Measurements from ENCODE around the gene FBXO21. TPM values are rescaled to one million over a fixed set of nuclear protein-coding genes. Genes with fewer than 3 reads are reported as not detected.
"Not testable (repeated sequence)": the region's sequence is repeated elsewhere in the genome, so short reads cannot be mapped to it uniquely, and the experiment has no call there.

Gene FBXO21
- total and polyA plus RNA-seq, 2 of the 13 experiments (the other 11 are each of a cell fraction or from before 2014, with no cell fraction given), result 15.6 to 32.5 TPM

DNA sequence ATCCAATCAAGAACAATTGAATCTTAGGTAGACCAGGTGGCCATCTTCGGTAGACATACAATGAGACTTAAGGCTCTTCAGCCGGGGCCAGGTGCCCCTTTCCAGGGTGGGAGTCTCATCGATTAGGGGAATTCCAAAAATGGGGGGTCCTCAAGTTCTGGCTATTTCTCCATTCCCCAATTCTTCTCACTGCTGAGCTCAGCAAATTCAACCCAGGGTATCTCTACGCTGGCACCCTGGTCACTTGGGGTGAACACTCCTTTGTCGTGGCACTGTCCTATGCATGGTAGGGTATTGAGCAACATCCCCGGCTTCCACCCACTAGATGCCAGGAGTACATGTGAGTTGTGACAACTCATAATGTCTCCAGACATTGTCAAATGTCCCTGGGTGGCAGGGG, 34.9 kb upstream of the FBXO21 start (continued):
- TF ChIP-seq, protein P1, sequence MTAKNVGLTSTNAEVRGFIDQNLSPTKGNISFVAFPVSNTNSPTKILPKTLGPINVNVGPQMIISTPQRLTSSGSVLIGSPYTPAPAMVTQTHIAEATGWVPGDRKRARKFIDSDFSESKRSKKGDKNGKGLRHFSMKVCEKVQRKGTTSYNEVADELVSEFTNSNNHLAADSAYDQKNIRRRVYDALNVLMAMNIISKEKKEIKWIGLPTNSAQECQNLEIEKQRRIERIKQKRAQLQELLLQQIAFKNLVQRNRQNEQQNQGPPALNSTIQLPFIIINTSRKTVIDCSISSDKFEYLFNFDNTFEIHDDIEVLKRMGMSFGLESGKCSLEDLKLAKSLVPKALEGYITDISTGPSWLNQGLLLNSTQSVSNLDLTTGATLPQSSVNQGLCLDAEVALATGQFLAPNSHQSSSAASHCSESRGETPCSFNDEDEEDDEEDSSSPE (CRISPR knock-in tag; IDR thresholded peaks at IDR 0.05), result no peak
- TF ChIP-seq ZNF317 (CRISPR knock-in tag; IDR thresholded peaks at IDR 0.05), result no peak
- peak; percentile 80 to 86 for TF ChIP-seq MAFK (conservative IDR thresholded peaks at IDR 0.05 in 1 of 2, IDR thresholded peaks at IDR 0.05 in 1 of 2; ENCODE audit: low read length in 2 of 2)
- TF ChIP-seq MAFF (IDR thresholded peaks at IDR 0.05; ENCODE audit: low read depth, low read length), result peak; percentile 71
- no peak for TF ChIP-seq SMARCE1 (IDR thresholded peaks at IDR 0.05; ENCODE audit: borderline replicate concordance)
- TF ChIP-seq TCF12 (IDR thresholded peaks at IDR 0.05), result no peak
- TF ChIP-seq TCF12 (CRISPR knock-in tag; IDR thresholded peaks at IDR 0.05), result no peak
- no peak for TF ChIP-seq SALL2 (CRISPR knock-in tag; IDR thresholded peaks at IDR 0.05)
- TF ChIP-seq CEBPB (IDR thresholded peaks at IDR 0.05; ENCODE audit: borderline replicate concordance, low read depth, low read length), result 0 out of 2 replicates have a peak, but pooled peaks have one; percentile 4
- TF ChIP-seq MLLT10 (CRISPR knock-in tag; IDR thresholded peaks at IDR 0.05), result no peak
- no peak for TF ChIP-seq REPIN1 (CRISPR knock-in tag; IDR thresholded peaks at IDR 0.05; ENCODE audit: borderline replicate concordance, low read depth)
- TF ChIP-seq ZNF839 (CRISPR knock-in tag; IDR thresholded peaks at IDR 0.05; ENCODE audit: borderline replicate concordance), result no peak
- TF ChIP-seq MTA1 (CRISPR knock-in tag; IDR thresholded peaks at IDR 0.05; ENCODE audit: borderline replicate concordance), result no peak
- TF ChIP-seq ZNF616 (CRISPR knock-in tag; IDR thresholded peaks at IDR 0.05; ENCODE audit: low read depth), result no peak
- no peak for TF ChIP-seq JUND (CRISPR knock-in tag; IDR thresholded peaks at IDR 0.05)

- H3K9ac ChIP-seq (ENCODE audit: insufficient read depth, low read depth, low read length); ATAC-seq; BruUV-seq (replicated peaks); H3K9me3 ChIP-seq (ENCODE audit: low read length); intact Hi-C loops (cut with micrococcal nuclease; ENCODE audit: unreplicated experiment); H4K20me1 ChIP-seq (ENCODE audit: insufficient read depth, low read length); H3K79me2 ChIP-seq (ENCODE audit: insufficient read depth, low read length); H3K4me2 ChIP-seq (ENCODE audit: low read depth, low read length); FAIRE-seq; H3K27ac ChIP-seq (ENCODE audit: extremely low read length, insufficient read depth, low read length); H3K4me3 ChIP-seq (replicated peaks in 1 of 3; ENCODE audit: insufficient read depth in 1 of 3, low read depth in 2 of 3, low read length in 3 of 3); H3K36me3 ChIP-seq (replicated peaks in 1 of 2; ENCODE audit: control insufficient read depth in 1 of 2, insufficient read depth in 2 of 2, low read length in 2 of 2); DNase-seq (ENCODE audit: low spot score); POLR2A ChIA-PET; CTCF ChIA-PET (ENCODE audit: low intra/inter-chr PET ratio, low total read pairs); H3K4me1 ChIP-seq (ENCODE audit: insufficient read depth, low read length); H2AFZ ChIP-seq (ENCODE audit: low read length); in situ Hi-C loops (cut with HindIII; ENCODE audit: extremely low pct_ligation_motif_present, low pct_unique_long_range_greater_than_20kb): not testable (repeated sequence)
- peaks cover 0 to 29% of the 10 kb centered on the region in 2 experiments; a peak in 4 of 5 replicates for H3K27me3 ChIP-seq (ENCODE audit: control insufficient read depth in 1 of 2, insufficient read depth in 2 of 2, low read length in 2 of 2)
- 13% methylated on average over 5 of the region's 5 CpGs for WGBS (ENCODE audit: low lambda C conversion rate)
These were observed 30.7 kb upstream of the FBXO21 start for GRCh38 chr12:117220947-117221346.

Data from HepG2 (cell line).